KMS-11 (cell line): ENCODE measurements around the gene ZNF91.

Experiments used
- H2AFZ ChIP-seq: fragments of 200-600 bp; sonication (generic); 2 replicates; pipeline ENCODE4 v1.6.1; 2016; ENCODE audit warnings: antibody characterized with exemption, mixed run types, low read depth
- H3K27ac ChIP-seq: fragments of 200-600 bp; sonication (generic); 2 replicates; pipeline ENCODE4 v1.6.1; 2016; ENCODE audit warnings: mild to moderate bottlenecking, mixed run types
- H3K27me3 ChIP-seq: fragments of 200-600 bp; sonication (generic); 2 replicates; pipeline ENCODE4 v1.6.1; 2017; ENCODE audit warnings: mild to moderate bottlenecking, low read depth, mixed run types, moderate library complexity; ENCODE audit not compliant: insufficient read depth
- H3K36me3 ChIP-seq: fragments of 200-600 bp; sonication (generic); 2 replicates; pipeline ENCODE4 v1.6.1; 2017; ENCODE audit warnings: mild to moderate bottlenecking, mixed run types; ENCODE audit not compliant: insufficient read depth
- H3K4me1 ChIP-seq: fragments of 200-600 bp; sonication (generic); 2 replicates; pipeline ENCODE4 v1.6.1; 2016; ENCODE audit warnings: mild to moderate bottlenecking, low read depth, mixed run types; ENCODE audit not compliant: poor library complexity, severe bottlenecking
- H3K4me2 ChIP-seq: fragments of 200-600 bp; sonication (generic); 2 replicates; pipeline ENCODE4 v1.7.0; 2016; ENCODE audit warnings: mild to moderate bottlenecking, mixed run types
- H3K4me3 ChIP-seq: fragments of 200-600 bp; sonication (generic); IDR thresholded peaks from 2 replicates; pipeline ENCODE4 v1.6.1; 2017; ENCODE audit warnings: low read depth, low read length, mixed read lengths; ENCODE audit not compliant: insufficient read depth
- H3K79me2 ChIP-seq: fragments of 200-600 bp; sonication (generic); 2 replicates; pipeline ENCODE4 v1.6.1; 2016; ENCODE audit warnings: low read depth, mixed run types; ENCODE audit not compliant: insufficient read depth
- H3K9ac ChIP-seq: fragments of 200-600 bp; sonication (generic); 2 replicates; pipeline ENCODE4 v1.6.1; 2016; ENCODE audit warnings: mild to moderate bottlenecking, mixed run types
- H4K20me1 ChIP-seq: fragments of 200-600 bp; sonication (generic); 2 replicates; pipeline ENCODE4 v1.6.1; 2016; ENCODE audit warnings: mild to moderate bottlenecking, mixed run types; ENCODE audit not compliant: insufficient read depth
- CTCF ChIP-seq: fragments of 200-600 bp; sonication (generic); conservative IDR thresholded peaks from 2 replicates; pipeline ENCODE4 v1.6.1; 2017; ENCODE audit warnings: low read depth, mild to moderate bottlenecking, antibody characterized with exemption, low read length, moderate library complexity, mixed read lengths

The ZNF91 gene

DNA sequence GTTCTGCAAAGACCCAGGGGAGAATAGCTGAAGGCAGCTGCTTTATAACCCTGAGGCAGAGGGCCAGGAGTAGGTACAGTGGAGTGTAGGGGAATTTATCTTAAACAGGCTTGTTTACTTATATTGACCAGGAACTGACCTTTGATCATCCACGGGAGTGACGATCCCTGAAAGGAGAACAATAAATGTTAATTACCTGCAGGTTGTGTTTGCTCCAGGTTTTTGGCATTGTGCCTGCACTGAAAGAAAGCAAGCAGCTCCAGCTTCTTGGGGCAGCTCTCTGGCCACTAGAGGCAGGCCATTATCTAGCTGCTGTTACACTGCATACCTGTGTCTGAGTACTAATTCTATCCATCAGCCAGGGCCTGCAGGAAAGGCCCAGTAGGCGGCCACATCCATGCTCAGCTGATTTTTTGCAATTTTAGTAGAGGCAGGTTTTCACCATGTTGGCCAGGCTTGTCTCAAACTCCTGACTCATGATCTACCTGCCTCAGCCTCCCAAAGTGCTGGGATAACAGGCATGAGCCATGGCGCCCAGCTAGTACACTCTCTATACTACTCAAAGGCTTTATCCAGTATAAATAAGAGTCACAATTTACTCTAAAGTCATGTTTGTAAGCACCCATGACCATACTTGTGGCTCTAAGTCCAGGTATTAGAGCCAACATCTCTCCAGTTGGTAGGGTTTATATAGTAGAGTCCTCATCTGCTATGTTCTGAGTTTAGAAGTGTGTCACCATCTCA lies 8.5 kb upstream of the ZNF91 start:
- H3K36me3 ChIP-seq, result no peaks in the 10 kb centered on the region
- TF ChIP-seq CTCF, result no peak
- no peaks in the 10 kb centered on the region for H3K27me3 ChIP-seq
- H3K4me3 ChIP-seq, result no peak overlapping the region
- H3K4me2 ChIP-seq, result no peak overlapping the region
- no peaks in the 10 kb centered on the region for H4K20me1 ChIP-seq
- no peak overlapping the region for H3K27ac ChIP-seq
- H3K4me1 ChIP-seq, result no peaks in the 10 kb centered on the region
- no peak overlapping the region for H3K9ac ChIP-seq
- no peak overlapping the region for H2AFZ ChIP-seq
- no peaks in the 10 kb centered on the region for H3K79me2 ChIP-seq

DNA sequence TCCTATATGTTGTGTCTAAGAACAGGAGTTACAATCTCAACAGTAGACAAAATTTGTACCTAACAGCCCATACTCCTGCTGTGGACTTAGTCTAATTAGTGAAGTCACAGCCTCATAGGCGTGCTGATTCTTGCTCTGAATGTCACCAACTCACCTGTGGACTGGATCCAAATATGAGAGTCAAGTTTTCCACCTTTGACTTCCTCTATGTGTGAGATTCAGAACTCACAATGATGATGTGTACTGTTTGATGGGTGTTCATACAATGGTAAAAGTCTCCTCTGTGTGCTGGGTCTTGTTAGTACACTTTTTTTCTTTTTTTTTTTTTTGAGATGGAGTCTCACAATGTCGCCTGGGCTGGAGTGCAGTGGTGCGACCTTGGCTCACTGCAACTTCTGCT lies 7.8 kb upstream of the ZNF91 start:
- no peaks in the 10 kb centered on the region for H3K27me3 ChIP-seq
- no peak overlapping the region for H3K4me3 ChIP-seq
- no peak overlapping the region for H3K4me2 ChIP-seq
- H3K36me3 ChIP-seq, result no peaks in the 10 kb centered on the region
- H4K20me1 ChIP-seq, result no peaks in the 10 kb centered on the region
- H3K9ac ChIP-seq, result no peak overlapping the region
- H2AFZ ChIP-seq, result no peak overlapping the region
- no peaks in the 10 kb centered on the region for H3K4me1 ChIP-seq
- H3K27ac ChIP-seq, result no peak overlapping the region
- no peak for TF ChIP-seq CTCF
- no peaks in the 10 kb centered on the region for H3K79me2 ChIP-seq

GRCh38 chr19:23402388-23402787 lies 7.1 kb upstream of the ZNF91 start:
- Histone ChIP-seq H3K9ac (no peak overlapping the region), H3K36me3 (no peaks in the 10 kb centered on the region), H3K27me3 (no peaks in the 10 kb centered on the region), H3K4me2 (no peak overlapping the region), H4K20me1 (no peaks in the 10 kb centered on the region), H3K4me3 (no peak overlapping the region), H3K4me1 (no peaks in the 10 kb centered on the region), H3K27ac (no peak overlapping the region), H2AFZ (no peak overlapping the region), H3K79me2 (no peaks in the 10 kb centered on the region)
- TF ChIP-seq CTCF, result no peak

GRCh38 chr19:23401086-23401610 lies 5.9 kb upstream of the ZNF91 start:
- Histone ChIP-seq H3K4me1 (no peaks in the 10 kb centered on the region), H3K27ac (no peak overlapping the region), H3K36me3 (no peaks in the 10 kb centered on the region), H3K4me3 (no peak overlapping the region), H2AFZ (no peak overlapping the region), H3K9ac (no peak overlapping the region), H3K27me3 (no peaks in the 10 kb centered on the region), H3K79me2 (no peaks in the 10 kb centered on the region), H3K4me2 (no peak overlapping the region), H4K20me1 (no peaks in the 10 kb centered on the region)
- no peak for TF ChIP-seq CTCF
